DND-41 (cell line): ENCODE results near the gene BBC3.

Source experiments
- ATAC-seq: fragments of 200-7000 bp; cut with Tn5 transposase; 3 replicates; pipeline ENCODE4 v1.9.1; 2021; ENCODE audit warnings: low read depth; ENCODE audit not compliant: insufficient read depth
- DNase-seq: peaks from one replicate; pipeline ENCODE4 v3.0.0-alpha.2; 2020
- H2AFZ ChIP-seq: 2 replicates; pipeline ENCODE4 v1.6.0; 2012; ENCODE audit warnings: low read depth, low read length
- H3K27ac ChIP-seq: 2 replicates; pipeline ENCODE4 v1.5.1; 2012; ENCODE audit warnings: low read length, inconsistent platforms
- H3K27me3 ChIP-seq: fragments of 200-600 bp; sonication (generic); 2 replicates; pipeline ENCODE4 v1.6.0; 2012; ENCODE audit warnings: low read length, mild to moderate bottlenecking, inconsistent platforms; ENCODE audit not compliant: insufficient read depth, poor library complexity
- H3K36me3 ChIP-seq: 2 replicates; pipeline ENCODE4 v1.5.1; 2012; ENCODE audit warnings: low read length, inconsistent platforms; ENCODE audit not compliant: insufficient read depth
- H3K4me1 ChIP-seq: 2 replicates; pipeline ENCODE4 v1.5.1; 2012; ENCODE audit warnings: mild to moderate bottlenecking, low read length; ENCODE audit not compliant: insufficient read depth
- H3K4me2 ChIP-seq: 2 replicates; pipeline ENCODE4 v1.6.0; 2012; ENCODE audit warnings: mild to moderate bottlenecking, moderate library complexity, low read length, inconsistent platforms; ENCODE audit not compliant: insufficient read depth
- H3K4me3 ChIP-seq, 2 experiments: fragments of 200-600 bp in 1 of 2; shearing (Covaris generic) in 1 of 2; 2 replicates each; pipeline ENCODE4 v1.5.1; 2012 to 2016; ENCODE audit warnings: inconsistent platforms in 2 of 2, low read length in 2 of 2, mild to moderate bottlenecking in 2 of 2, low read depth in 1 of 2, moderate library complexity in 1 of 2
- H3K79me2 ChIP-seq: 2 replicates; pipeline ENCODE4 v1.6.0; 2012; ENCODE audit warnings: low read length, inconsistent platforms; ENCODE audit not compliant: insufficient read depth
- H3K9ac ChIP-seq: 2 replicates; pipeline ENCODE4 v1.6.0; 2012; ENCODE audit warnings: low read depth, mild to moderate bottlenecking, inconsistent platforms, low read length, moderate library complexity
- H3K9me3 ChIP-seq: 2 replicates; pipeline ENCODE4 v1.5.1; 2012; ENCODE audit warnings: low read length, moderate library complexity, mild to moderate bottlenecking, inconsistent platforms; ENCODE audit not compliant: insufficient read depth, severe bottlenecking
- H4K20me1 ChIP-seq: 2 replicates; pipeline ENCODE4 v1.6.0; 2012; ENCODE audit warnings: low read length; ENCODE audit not compliant: insufficient read depth
- CTCF ChIP-seq: IDR thresholded peaks from 2 replicates; pipeline ENCODE4 v1.5.1; 2012; ENCODE audit warnings: borderline replicate concordance, low read length, moderate library complexity, mild to moderate bottlenecking; ENCODE audit not compliant: poor library complexity, severe bottlenecking; ENCODE audit errors: extremely low read depth
- EZH2 ChIP-seq: IDR thresholded peaks from 3 replicates; pipeline ENCODE4 v1.6.1; 2012; ENCODE audit warnings: borderline replicate concordance, low read depth, mild to moderate bottlenecking, moderate library complexity, low read length, inconsistent platforms; ENCODE audit not compliant: severe bottlenecking

The BBC3 gene

GRCh38 chr19:47243364-47243775 is 12.4 kb upstream of the BBC3 start:
- Histone ChIP-seq H3K36me3 (no peaks in the 10 kb centered on the region), H2AFZ (no peak overlapping the region), H3K79me2 (no peaks in the 10 kb centered on the region), H4K20me1 (no peaks in the 10 kb centered on the region; the same call in 1 of the 2 replicates), H3K27ac (peak overlapping the region; percentile 74), H3K27me3 (no peaks in the 10 kb centered on the region), H3K9ac (no peak overlapping the region), H3K4me3 (no peak overlapping the region), H3K4me1 (peaks cover 30% of the 10 kb centered on the region), H3K9me3 (no peaks in the 10 kb centered on the region), H3K4me2 (peak overlapping the region; percentile 56; the same call in 1 of the 2 replicates)
- TF ChIP-seq CTCF (no peak), EZH2 (no peak)
- DNase-seq: no peak
- ATAC-seq: no peak

- H3K4me3 ChIP-seq: no peak overlapping the region
- H2AFZ ChIP-seq: no peak overlapping the region
- ATAC-seq (no peak), DNase-seq (no peak)
- no peaks in the 10 kb centered on the region for H3K79me2 ChIP-seq
- no peaks in the 10 kb centered on the region for H3K27me3 ChIP-seq
- TF ChIP-seq CTCF: no peak
- no peak for TF ChIP-seq EZH2
- H4K20me1 ChIP-seq: no peaks in the 10 kb centered on the region; the same call in 1 of the 2 replicates
- H3K27ac ChIP-seq: no peak overlapping the region; the same call in 1 of the 2 replicates
- H3K4me1 ChIP-seq: peaks cover 30% of the 10 kb centered on the region
- H3K9ac ChIP-seq: no peak overlapping the region
- H3K36me3 ChIP-seq: no peaks in the 10 kb centered on the region
- no peak overlapping the region for H3K4me2 ChIP-seq
- no peaks in the 10 kb centered on the region for H3K9me3 ChIP-seq
Measured at GRCh38 chr19:47241919-47242577, 11.0 kb upstream of the BBC3 start.

GRCh38 chr19:47240996-47241918 is 10.3 kb upstream of the BBC3 start:
- no peak overlapping the region; a peak in 1 of 4 replicates for H3K4me3 ChIP-seq
- no peak overlapping the region for H3K9ac ChIP-seq
- no peaks in the 10 kb centered on the region for H3K36me3 ChIP-seq
- H3K9me3 ChIP-seq: no peaks in the 10 kb centered on the region
- no peaks in the 10 kb centered on the region for H3K79me2 ChIP-seq
- DNase-seq (peak; percentile 81), ATAC-seq (peak; percentile 21)
- peak overlapping the region; percentile 16 for H3K4me2 ChIP-seq
- peak overlapping the region; percentile 10; the same call in 1 of the 2 replicates for H3K27ac ChIP-seq
- H3K4me1 ChIP-seq: peaks cover 30% of the 10 kb centered on the region
- H2AFZ ChIP-seq: no peak overlapping the region
- no peaks in the 10 kb centered on the region for H3K27me3 ChIP-seq
- no peak for TF ChIP-seq EZH2
- TF ChIP-seq CTCF: no peak
- H4K20me1 ChIP-seq: no peaks in the 10 kb centered on the region; the same call in 1 of the 2 replicates
